ENCODE measurements around the gene CATSPERZ.

Gene CATSPERZ

DNA sequence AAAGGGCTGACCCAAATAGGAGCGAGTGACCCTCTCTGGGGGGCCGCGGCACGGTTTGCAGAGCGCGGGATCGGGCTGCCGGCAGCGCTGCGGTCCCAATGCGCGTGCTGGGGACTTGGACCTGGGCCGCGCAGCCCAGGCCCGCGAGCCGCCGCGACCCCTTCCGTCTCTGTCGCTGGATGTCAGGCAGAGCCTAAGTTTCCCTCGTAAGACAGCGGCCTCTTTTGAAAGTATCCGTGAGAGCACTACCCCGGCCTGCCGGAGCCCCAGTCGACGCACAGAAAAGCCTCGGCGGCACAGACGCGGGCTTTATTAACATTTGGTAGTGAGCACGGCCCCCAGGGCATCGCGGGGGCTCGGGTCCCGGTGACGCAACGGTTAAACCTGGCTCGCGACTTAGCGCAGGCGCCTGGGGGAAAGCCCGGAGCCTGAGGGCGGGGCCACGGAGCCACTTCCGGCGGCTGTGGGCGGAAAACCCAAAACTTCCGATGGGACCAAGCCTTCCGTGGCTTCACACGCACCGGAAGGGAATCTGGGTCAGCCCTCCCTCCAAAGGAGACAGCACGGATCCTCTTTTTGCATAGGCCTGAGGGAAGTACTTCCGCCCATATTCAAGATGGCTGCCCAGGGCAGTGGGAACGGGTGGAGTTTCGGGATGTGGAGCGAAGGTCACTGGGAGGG lies 30.5 kb upstream of the CATSPERZ start:
- H3K4me3 ChIP-seq (ENCODE audit: low read depth in 1 of 5, low read length in 5 of 5) = peak overlapping the region; percentile 77 to 92 (median 89)
- H3K27me3 ChIP-seq (ENCODE audit: control insufficient read depth in 5 of 5, insufficient read depth in 4 of 5, low read length in 5 of 5) = peaks cover 0 to 13% (median 0%) of the 10 kb centered on the region in 5 donors
- H3K9ac ChIP-seq (ENCODE audit: low read length in 5 of 5) = peak overlapping the region; percentile 95 to 99 (median 96)
- peaks cover 0 to 3% (median 0%) of the 10 kb centered on the region in 5 donors for H3K9me3 ChIP-seq (ENCODE audit: control insufficient read depth in 5 of 5, low read length in 5 of 5)
- H3K4me1 ChIP-seq (ENCODE audit: control insufficient read depth in 5 of 5, insufficient read depth in 5 of 5, low read length in 5 of 5) = peaks cover 26 to 50% (median 36%) of the 10 kb centered on the region in 5 donors
- peak overlapping the region; percentile 99 for H3K27ac ChIP-seq (ENCODE audit: low read depth, low read length)
- peaks cover 0 to 18% (median 16%) of the 10 kb centered on the region in 5 donors for H3K36me3 ChIP-seq (ENCODE audit: control insufficient read depth in 5 of 5, insufficient read depth in 5 of 5, low read length in 5 of 5)

- Histone ChIP-seq H3K27ac (ENCODE audit: low read depth, low read length) (no peak overlapping the region), H3K4me3 (ENCODE audit: low read depth in 1 of 5, low read length in 5 of 5) (no peak overlapping the region), H3K9ac (ENCODE audit: low read length in 5 of 5) (no peak overlapping the region), H3K9me3 (ENCODE audit: control insufficient read depth in 5 of 5, low read length in 5 of 5) (peaks cover 0 to 3% (median 0%) of the 10 kb centered on the region in 5 donors), H3K27me3 (ENCODE audit: control insufficient read depth in 5 of 5, insufficient read depth in 4 of 5, low read length in 5 of 5) (peaks cover 0 to 7% (median 0%) of the 10 kb centered on the region in 5 donors), H3K36me3 (ENCODE audit: control insufficient read depth in 5 of 5, insufficient read depth in 5 of 5, low read length in 5 of 5) (peaks cover 0 to 37% (median 22%) of the 10 kb centered on the region in 5 donors), H3K4me1 (ENCODE audit: control insufficient read depth in 5 of 5, insufficient read depth in 5 of 5, low read length in 5 of 5) (peaks cover 11 to 19% (median 16%) of the 10 kb centered on the region in 5 donors)
These were observed 24.9 kb upstream of the CATSPERZ start for GRCh38 chr11:64275031-64275800.

DNA sequence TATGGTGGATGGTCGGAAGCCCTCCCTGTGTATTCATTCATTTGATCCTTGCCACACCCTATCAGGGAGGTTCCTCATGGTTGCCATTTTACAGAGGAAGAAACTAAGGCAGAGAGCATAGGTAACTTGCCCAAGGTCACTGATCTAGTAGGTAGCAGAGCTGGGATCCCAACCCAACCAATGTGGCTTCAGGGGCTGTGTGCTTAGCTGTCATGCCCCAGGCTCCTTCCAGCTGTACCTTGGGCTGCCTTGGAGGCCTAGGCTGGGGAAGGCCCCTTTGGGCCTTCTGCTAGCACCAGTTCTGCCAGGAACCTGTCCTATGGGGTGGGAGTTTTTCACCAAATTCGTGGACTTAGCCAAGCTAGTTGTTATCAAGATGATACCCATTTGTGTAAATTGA lies 24.3 kb upstream of the CATSPERZ start:
- Histone ChIP-seq H3K27me3 (ENCODE audit: control insufficient read depth in 5 of 5, insufficient read depth in 4 of 5, low read length in 5 of 5) (peaks cover 0 to 5% (median 0%) of the 10 kb centered on the region in 5 donors), H3K36me3 (ENCODE audit: control insufficient read depth in 5 of 5, insufficient read depth in 5 of 5, low read length in 5 of 5) (peaks cover 0 to 37% (median 22%) of the 10 kb centered on the region in 5 donors), H3K4me3 (ENCODE audit: low read depth in 1 of 5, low read length in 5 of 5) (no peak overlapping the region), H3K27ac (ENCODE audit: low read depth, low read length) (no peak overlapping the region), H3K9me3 (ENCODE audit: control insufficient read depth in 5 of 5, low read length in 5 of 5) (peaks cover 0 to 1% (median 0%) of the 10 kb centered on the region in 5 donors), H3K4me1 (ENCODE audit: control insufficient read depth in 5 of 5, insufficient read depth in 5 of 5, low read length in 5 of 5) (peaks cover 5 to 14% (median 12%) of the 10 kb centered on the region in 5 donors), H3K9ac (ENCODE audit: low read length in 5 of 5) (peak overlapping the region in 1 of 5 donors; percentile 43)

DNA sequence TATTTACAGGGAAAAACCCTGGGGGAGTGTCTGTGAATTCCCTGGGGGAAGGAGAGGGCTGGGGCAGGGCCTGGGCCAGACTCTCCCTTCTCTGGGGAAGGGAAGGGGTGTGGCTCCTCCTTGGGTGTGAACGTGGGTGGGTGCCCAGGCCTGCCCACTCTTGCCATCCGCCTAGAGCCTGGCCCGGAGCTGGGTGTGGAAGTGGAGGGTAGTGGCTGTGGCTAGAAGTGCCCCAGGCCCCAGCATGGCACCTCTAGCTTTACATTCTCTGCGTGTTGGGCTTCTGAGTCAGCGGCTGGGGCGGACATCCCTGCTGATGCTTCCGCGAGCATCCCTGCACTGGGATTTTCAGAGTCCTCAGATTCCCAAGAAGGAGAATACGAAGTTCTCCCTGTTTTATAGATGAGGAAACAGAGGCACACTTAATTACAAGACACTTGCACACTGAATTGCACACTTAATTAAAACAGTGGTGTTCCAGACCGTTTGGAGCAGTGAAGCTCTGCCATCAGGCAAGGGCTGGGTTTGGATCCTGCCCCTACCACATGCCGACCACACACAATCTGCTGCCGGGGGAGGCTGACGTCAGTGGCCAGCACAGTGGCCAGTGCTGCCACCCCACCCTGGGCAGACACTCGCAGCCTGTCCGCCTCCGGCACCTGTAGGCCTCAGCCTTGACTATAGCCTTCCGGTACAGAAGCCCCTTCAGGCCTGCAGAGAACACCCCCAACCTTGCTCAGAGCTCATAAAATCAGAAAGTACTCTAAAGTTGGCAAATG lies 23.3 kb upstream of the CATSPERZ start:
- peaks cover 0 to 8% (median 6%) of the 10 kb centered on the region in 5 donors for H3K4me1 ChIP-seq (ENCODE audit: control insufficient read depth in 5 of 5, insufficient read depth in 5 of 5, low read length in 5 of 5)
- no peaks in the 10 kb centered on the region for H3K27me3 ChIP-seq (ENCODE audit: control insufficient read depth in 5 of 5, insufficient read depth in 4 of 5, low read length in 5 of 5)
- no peak overlapping the region for H3K27ac ChIP-seq (ENCODE audit: low read depth, low read length)

DNA sequence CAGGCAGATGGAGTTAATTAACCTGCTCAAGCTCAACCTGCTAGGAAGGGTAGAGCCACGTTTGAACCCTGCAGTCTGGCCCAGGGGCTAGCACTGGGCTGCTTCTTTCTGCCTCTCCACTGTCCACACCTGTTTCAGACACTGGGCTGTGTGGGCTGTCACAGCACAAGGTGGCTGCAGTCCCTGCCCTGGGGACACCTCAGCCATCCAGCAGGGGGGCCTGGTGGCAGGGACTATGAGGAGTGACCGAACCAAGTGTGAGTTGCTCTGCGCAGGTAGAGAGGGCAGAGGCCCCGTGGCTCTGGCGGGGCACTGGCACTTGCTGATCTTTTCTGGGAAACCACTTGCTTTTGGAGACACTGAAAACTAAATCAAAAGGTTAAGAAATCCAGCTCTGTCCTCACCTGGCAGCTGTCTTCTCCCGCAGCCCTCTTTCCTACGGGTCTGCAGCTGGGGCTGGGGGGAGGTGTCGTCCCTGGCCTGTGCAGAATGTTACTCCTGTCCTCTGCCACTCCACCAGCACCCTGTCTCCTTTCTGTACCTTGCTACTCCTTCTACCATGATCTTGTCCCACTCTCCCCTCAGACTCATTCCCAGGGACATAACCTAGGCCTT lies 21.5 kb upstream of the CATSPERZ start:
- H3K9ac ChIP-seq (ENCODE audit: low read length in 5 of 5) = no peak overlapping the region
- peaks cover 0 to 11% (median 7%) of the 10 kb centered on the region in 5 donors for H3K4me1 ChIP-seq (ENCODE audit: control insufficient read depth in 5 of 5, insufficient read depth in 5 of 5, low read length in 5 of 5)
- H3K9me3 ChIP-seq (ENCODE audit: control insufficient read depth in 5 of 5, low read length in 5 of 5) = no peaks in the 10 kb centered on the region
- H3K36me3 ChIP-seq (ENCODE audit: control insufficient read depth in 5 of 5, insufficient read depth in 5 of 5, low read length in 5 of 5) = peaks cover 0 to 42% (median 26%) of the 10 kb centered on the region in 5 donors
- no peak overlapping the region for H3K27ac ChIP-seq (ENCODE audit: low read depth, low read length)
- no peak overlapping the region for H3K4me3 ChIP-seq (ENCODE audit: low read depth in 1 of 5, low read length in 5 of 5)
- no peaks in the 10 kb centered on the region for H3K27me3 ChIP-seq (ENCODE audit: control insufficient read depth in 5 of 5, insufficient read depth in 4 of 5, low read length in 5 of 5)

More for the DNA sequence above, 23.3 kb upstream of the CATSPERZ start:
- Histone ChIP-seq H3K9me3 (ENCODE audit: control insufficient read depth in 5 of 5, low read length in 5 of 5) (no peaks in the 10 kb centered on the region), H3K9ac (ENCODE audit: low read length in 5 of 5) (peak overlapping the region in 2 of 5 donors; percentile 13 to 41), H3K4me3 (ENCODE audit: low read depth in 1 of 5, low read length in 5 of 5) (no peak overlapping the region), H3K36me3 (ENCODE audit: control insufficient read depth in 5 of 5, insufficient read depth in 5 of 5, low read length in 5 of 5) (peaks cover 0 to 38% (median 22%) of the 10 kb centered on the region in 5 donors)

DNA sequence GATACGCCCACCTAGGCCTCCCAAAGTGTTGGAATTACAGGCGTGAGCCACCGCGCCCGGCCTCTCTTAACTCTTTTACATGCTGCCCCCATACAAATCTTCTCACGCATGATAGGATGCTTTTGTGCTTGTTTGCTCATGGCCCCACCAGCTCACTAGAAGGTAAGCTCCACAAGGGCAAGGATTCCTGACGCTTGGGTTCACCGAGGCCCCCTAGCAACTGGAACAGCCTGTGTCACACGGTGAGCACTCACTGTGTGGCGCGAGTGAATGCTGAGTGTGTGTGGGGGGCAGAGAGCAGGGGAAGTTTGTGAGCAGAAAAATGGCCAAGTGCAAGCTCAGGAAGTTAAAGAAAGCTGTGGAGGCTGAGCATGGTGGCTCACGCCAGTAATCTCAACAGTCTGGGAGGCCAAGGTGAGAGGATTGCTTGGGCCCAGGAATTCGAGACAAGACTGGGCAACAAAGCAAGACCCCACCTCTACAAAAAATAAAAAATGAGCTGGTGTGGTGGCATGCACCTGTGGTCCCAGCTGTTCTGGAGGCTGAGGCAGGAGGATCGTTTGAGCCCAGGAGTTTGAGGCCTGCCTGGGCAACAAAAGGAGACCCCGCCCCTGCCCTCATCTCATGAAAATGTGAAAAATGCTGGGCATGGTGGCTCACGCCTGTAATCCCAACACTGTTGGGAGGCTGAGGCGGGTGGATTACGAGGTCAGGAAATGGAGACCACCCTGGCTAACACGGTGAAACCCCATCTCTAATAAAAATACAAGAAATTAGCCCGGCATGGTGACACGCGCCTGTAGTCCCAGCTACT lies 18.0 kb upstream of the CATSPERZ start:
- Histone ChIP-seq H3K27me3 (ENCODE audit: control insufficient read depth in 5 of 5, insufficient read depth in 4 of 5, low read length in 5 of 5) (no peaks in the 10 kb centered on the region), H3K9me3 (ENCODE audit: control insufficient read depth in 5 of 5, low read length in 5 of 5) (no peaks in the 10 kb centered on the region), H3K36me3 (ENCODE audit: control insufficient read depth in 5 of 5, insufficient read depth in 5 of 5, low read length in 5 of 5) (peaks cover 0 to 24% (median 12%) of the 10 kb centered on the region in 5 donors), H3K4me1 (ENCODE audit: control insufficient read depth in 5 of 5, insufficient read depth in 5 of 5, low read length in 5 of 5) (peaks cover 0 to 29% (median 22%) of the 10 kb centered on the region in 5 donors), H3K4me3 (ENCODE audit: low read depth in 1 of 5, low read length in 5 of 5) (no peak overlapping the region), H3K27ac (ENCODE audit: low read depth, low read length) (no peak overlapping the region), H3K9ac (ENCODE audit: low read length in 5 of 5) (no peak overlapping the region)

GRCh38 chr11:64283092-64283491 lies 17.1 kb upstream of the CATSPERZ start:
- no peak overlapping the region for H3K27ac ChIP-seq (ENCODE audit: low read depth, low read length)
- H3K27me3 ChIP-seq (ENCODE audit: control insufficient read depth in 5 of 5, insufficient read depth in 4 of 5, low read length in 5 of 5) = no peaks in the 10 kb centered on the region
- H3K36me3 ChIP-seq (ENCODE audit: control insufficient read depth in 5 of 5, insufficient read depth in 5 of 5, low read length in 5 of 5) = peaks cover 0 to 16% (median 11%) of the 10 kb centered on the region in 5 donors
- no peaks in the 10 kb centered on the region for H3K9me3 ChIP-seq (ENCODE audit: control insufficient read depth in 5 of 5, low read length in 5 of 5)
- peak overlapping the region in 3 of 5 donors; percentile 86 to 94 (median 94) for H3K9ac ChIP-seq (ENCODE audit: low read length in 5 of 5)
- peaks cover 0 to 29% (median 22%) of the 10 kb centered on the region in 5 donors for H3K4me1 ChIP-seq (ENCODE audit: control insufficient read depth in 5 of 5, insufficient read depth in 5 of 5, low read length in 5 of 5)
- H3K4me3 ChIP-seq (ENCODE audit: low read depth in 1 of 5, low read length in 5 of 5) = no peak overlapping the region

- peaks cover 0 to 29% (median 22%) of the 10 kb centered on the region in 5 donors for H3K4me1 ChIP-seq (ENCODE audit: control insufficient read depth in 5 of 5, insufficient read depth in 5 of 5, low read length in 5 of 5)
These were observed 15.9 kb upstream of the CATSPERZ start, which contains the start of gene BAD for GRCh38 chr11:64284048-64284961. TSS of gene BAD (minus strand) at chr11:64284665. CDS start at chr11:64284368, 297 bp downstream.

More at GRCh38 chr11:64284048-64284961, 15.9 kb upstream of the CATSPERZ start, which contains the start of gene BAD:
- Histone ChIP-seq H3K27ac (ENCODE audit: low read depth, low read length) (peak within 1 kb of the TSS; percentile 97), H3K9me3 (ENCODE audit: control insufficient read depth in 5 of 5, low read length in 5 of 5) (no peaks in the 10 kb centered on the region), H3K4me3 (ENCODE audit: low read depth in 1 of 5, low read length in 5 of 5) (peak within 1 kb of the TSS; percentile 73 to 93 (median 89)), H3K27me3 (ENCODE audit: control insufficient read depth in 5 of 5, insufficient read depth in 4 of 5, low read length in 5 of 5) (peaks cover 0 to 1% (median 0%) of the 10 kb centered on the region in 5 donors), H3K36me3 (ENCODE audit: control insufficient read depth in 5 of 5, insufficient read depth in 5 of 5, low read length in 5 of 5) (peaks cover 0 to 5% (median 4%) of the 10 kb centered on the region in 5 donors), H3K9ac (ENCODE audit: low read length in 5 of 5) (peak within 1 kb of the TSS; percentile 66 to 94 (median 93))

All from subcutaneous abdominal adipose tissue (tissue), 5 donors.